GM23338 (cell line): ENCODE measurements around the gene TMEM127.

ENCODE experiments used
- CREB1 ChIP-seq: fragments of 250-450 bp; sonication (Bioruptor Pico); IDR thresholded peaks from 2 replicates; pipeline ENCODE4 v1.5.0; 2020; ENCODE audit warnings: low read depth, mild to moderate bottlenecking, moderate library complexity
- EZH2 ChIP-seq: fragments of 200-600 bp; sonication (generic); IDR thresholded peaks from one replicate; pipeline ENCODE4 v1.8.0; 2017; ENCODE audit warnings: antibody characterized with exemption, mild to moderate bottlenecking, low read depth; ENCODE audit not compliant: unreplicated experiment
- EZH2phosphoT487 ChIP-seq: fragments of 200-600 bp; sonication (generic); IDR thresholded peaks from one replicate; pipeline ENCODE4 v1.8.1; 2018; ENCODE audit warnings: antibody characterized with exemption; ENCODE audit not compliant: unreplicated experiment
- JUNB ChIP-seq: IDR thresholded peaks from one replicate; pipeline ENCODE4 v1.6.1; 2016; ENCODE audit warnings: antibody characterized with exemption; ENCODE audit not compliant: unreplicated experiment
- POLR2AphosphoS5 ChIP-seq: IDR thresholded peaks from 2 replicates; pipeline ENCODE4 v1.6.1; 2016; ENCODE audit warnings: antibody characterized with exemption, low read depth
- STAT1 ChIP-seq: IDR thresholded peaks from one replicate; pipeline ENCODE4 v1.6.1; 2016; ENCODE audit warnings: antibody characterized with exemption; ENCODE audit not compliant: unreplicated experiment
- ZNF114 ChIP-seq: fragments of 250-450 bp; sonication (Bioruptor Pico); IDR thresholded peaks from 2 replicates; pipeline ENCODE4 v1.5.0; 2020; ENCODE audit warnings: mild to moderate bottlenecking, moderate library complexity
- ZNF331 ChIP-seq: fragments of 250-450 bp; sonication (Bioruptor Pico); IDR thresholded peaks from 2 replicates; pipeline ENCODE4 v1.5.0; 2020; ENCODE audit warnings: low read depth, mild to moderate bottlenecking, moderate library complexity
- ZNF462 ChIP-seq: fragments of 250-450 bp; sonication (Bioruptor Pico); IDR thresholded peaks from 2 replicates; pipeline ENCODE4 v1.5.0; 2020; ENCODE audit warnings: mild to moderate bottlenecking, moderate library complexity
- TF ChIP-seq, protein P1 (sequence below), 2 experiments: fragments of 200-600 bp in 1 of 2; sonication (generic) in 1 of 2; conservative IDR thresholded peaks; 2 replicates each; pipeline versions ENCODE4 v1.5.1 to v1.6.1; 2016 to 2017; ENCODE audit warnings: antibody characterized with exemption in 2 of 2, low read depth in 2 of 2, mild to moderate bottlenecking in 2 of 2, moderate library complexity in 1 of 2
- TF ChIP-seq, protein P2 (sequence below): IDR thresholded peaks from 2 replicates; pipeline ENCODE4 v1.6.1; 2016; ENCODE audit warnings: antibody characterized with exemption
- TF ChIP-seq, protein P3 (sequence below): IDR thresholded peaks from one replicate; pipeline ENCODE4 v1.6.1; 2018; ENCODE audit warnings: antibody characterized with exemption; ENCODE audit not compliant: unreplicated experiment

DNA sequence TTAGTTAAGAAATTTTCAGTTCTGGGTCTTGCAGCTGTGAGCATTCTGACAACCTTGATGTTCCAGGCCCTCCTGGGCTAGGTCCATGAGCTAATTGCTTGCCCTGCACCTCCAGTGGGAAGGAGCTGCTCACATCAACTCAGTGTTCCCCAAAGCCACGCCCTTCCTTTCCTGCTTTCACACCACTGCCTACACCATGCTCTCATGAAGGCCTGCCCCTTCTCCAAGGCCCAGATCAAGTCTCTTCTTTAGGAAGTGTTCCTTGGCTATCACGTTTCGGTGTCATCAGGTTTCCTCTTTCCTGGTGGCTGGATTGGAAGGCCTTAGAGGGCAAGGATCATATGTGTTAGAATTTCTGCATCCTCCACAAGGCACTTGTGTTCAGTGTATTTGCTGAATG, 18.8 kb downstream of the TMEM127 start:
- TF ChIP-seq CREB1 (CRISPR knock-in tag): no peak
- TF ChIP-seq, protein P1, sequence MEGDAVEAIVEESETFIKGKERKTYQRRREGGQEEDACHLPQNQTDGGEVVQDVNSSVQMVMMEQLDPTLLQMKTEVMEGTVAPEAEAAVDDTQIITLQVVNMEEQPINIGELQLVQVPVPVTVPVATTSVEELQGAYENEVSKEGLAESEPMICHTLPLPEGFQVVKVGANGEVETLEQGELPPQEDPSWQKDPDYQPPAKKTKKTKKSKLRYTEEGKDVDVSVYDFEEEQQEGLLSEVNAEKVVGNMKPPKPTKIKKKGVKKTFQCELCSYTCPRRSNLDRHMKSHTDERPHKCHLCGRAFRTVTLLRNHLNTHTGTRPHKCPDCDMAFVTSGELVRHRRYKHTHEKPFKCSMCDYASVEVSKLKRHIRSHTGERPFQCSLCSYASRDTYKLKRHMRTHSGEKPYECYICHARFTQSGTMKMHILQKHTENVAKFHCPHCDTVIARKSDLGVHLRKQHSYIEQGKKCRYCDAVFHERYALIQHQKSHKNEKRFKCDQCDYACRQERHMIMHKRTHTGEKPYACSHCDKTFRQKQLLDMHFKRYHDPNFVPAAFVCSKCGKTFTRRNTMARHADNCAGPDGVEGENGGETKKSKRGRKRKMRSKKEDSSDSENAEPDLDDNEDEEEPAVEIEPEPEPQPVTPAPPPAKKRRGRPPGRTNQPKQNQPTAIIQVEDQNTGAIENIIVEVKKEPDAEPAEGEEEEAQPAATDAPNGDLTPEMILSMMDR (conservative IDR thresholded peaks at IDR 0.05; ENCODE audit: low read depth in 2 of 2): no peak
- TF ChIP-seq POLR2AphosphoS5: no peak
- TF ChIP-seq, protein P2, sequence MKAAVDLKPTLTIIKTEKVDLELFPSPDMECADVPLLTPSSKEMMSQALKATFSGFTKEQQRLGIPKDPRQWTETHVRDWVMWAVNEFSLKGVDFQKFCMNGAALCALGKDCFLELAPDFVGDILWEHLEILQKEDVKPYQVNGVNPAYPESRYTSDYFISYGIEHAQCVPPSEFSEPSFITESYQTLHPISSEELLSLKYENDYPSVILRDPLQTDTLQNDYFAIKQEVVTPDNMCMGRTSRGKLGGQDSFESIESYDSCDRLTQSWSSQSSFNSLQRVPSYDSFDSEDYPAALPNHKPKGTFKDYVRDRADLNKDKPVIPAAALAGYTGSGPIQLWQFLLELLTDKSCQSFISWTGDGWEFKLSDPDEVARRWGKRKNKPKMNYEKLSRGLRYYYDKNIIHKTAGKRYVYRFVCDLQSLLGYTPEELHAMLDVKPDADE: no peak
- TF ChIP-seq ZNF114 (CRISPR knock-in tag): no peak
- no peak for TF ChIP-seq EZH2
- TF ChIP-seq ZNF462: no peak
- TF ChIP-seq, protein P3, sequence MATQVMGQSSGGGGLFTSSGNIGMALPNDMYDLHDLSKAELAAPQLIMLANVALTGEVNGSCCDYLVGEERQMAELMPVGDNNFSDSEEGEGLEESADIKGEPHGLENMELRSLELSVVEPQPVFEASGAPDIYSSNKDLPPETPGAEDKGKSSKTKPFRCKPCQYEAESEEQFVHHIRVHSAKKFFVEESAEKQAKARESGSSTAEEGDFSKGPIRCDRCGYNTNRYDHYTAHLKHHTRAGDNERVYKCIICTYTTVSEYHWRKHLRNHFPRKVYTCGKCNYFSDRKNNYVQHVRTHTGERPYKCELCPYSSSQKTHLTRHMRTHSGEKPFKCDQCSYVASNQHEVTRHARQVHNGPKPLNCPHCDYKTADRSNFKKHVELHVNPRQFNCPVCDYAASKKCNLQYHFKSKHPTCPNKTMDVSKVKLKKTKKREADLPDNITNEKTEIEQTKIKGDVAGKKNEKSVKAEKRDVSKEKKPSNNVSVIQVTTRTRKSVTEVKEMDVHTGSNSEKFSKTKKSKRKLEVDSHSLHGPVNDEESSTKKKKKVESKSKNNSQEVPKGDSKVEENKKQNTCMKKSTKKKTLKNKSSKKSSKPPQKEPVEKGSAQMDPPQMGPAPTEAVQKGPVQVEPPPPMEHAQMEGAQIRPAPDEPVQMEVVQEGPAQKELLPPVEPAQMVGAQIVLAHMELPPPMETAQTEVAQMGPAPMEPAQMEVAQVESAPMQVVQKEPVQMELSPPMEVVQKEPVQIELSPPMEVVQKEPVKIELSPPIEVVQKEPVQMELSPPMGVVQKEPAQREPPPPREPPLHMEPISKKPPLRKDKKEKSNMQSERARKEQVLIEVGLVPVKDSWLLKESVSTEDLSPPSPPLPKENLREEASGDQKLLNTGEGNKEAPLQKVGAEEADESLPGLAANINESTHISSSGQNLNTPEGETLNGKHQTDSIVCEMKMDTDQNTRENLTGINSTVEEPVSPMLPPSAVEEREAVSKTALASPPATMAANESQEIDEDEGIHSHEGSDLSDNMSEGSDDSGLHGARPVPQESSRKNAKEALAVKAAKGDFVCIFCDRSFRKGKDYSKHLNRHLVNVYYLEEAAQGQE: no peak
- TF ChIP-seq EZH2phosphoT487: no peak
- TF ChIP-seq JUNB: no peak
- TF ChIP-seq STAT1: no peak
- no peak for TF ChIP-seq ZNF331 (CRISPR knock-in tag)
